Pancreas (tissue), 10 donors: ENCODE results near the gene AGAP6. TPM values are rescaled to one million over a fixed set of nuclear protein-coding genes. Genes with fewer than 3 reads are reported as not detected.
"Not testable (repeated sequence)": the region's sequence is repeated elsewhere in the genome, so short reads cannot be mapped to it uniquely, and the experiment has no call there.

Experiments
- ATAC-seq, 4 donors: fragments of 200-7000 bp; cut with Tn5 transposase; one replicate each; pipeline versions ENCODE4 v1.8.0 to v1.9.1; 2020; ENCODE audit warnings: mild to moderate bottlenecking in 4 of 4, moderate library complexity in 4 of 4
- DNase-seq, 6 donors: peaks; one replicate each; pipeline ENCODE4 v3.0.0-alpha.2; 2020
- FAIRE-seq: peaks from 2 replicates; lab custom pipeline; 2012; peaks lifted over from hg19 to GRCh38; lab: Jason Lieb, UNC
- H3K27ac ChIP-seq, 4 donors: fragments of 200-600 bp; sonication (generic); 1 replicate in 3 of 4; 2 replicates in 1 of 4; pipeline versions ENCODE4 v1.5.0 to v1.8.0; 2020
- H3K27me3 ChIP-seq, 4 donors: fragments of 200-600 bp; one replicate each; pipeline ENCODE4 v1.8.0; 2021
- H3K36me3 ChIP-seq, 3 donors: fragments of 200-600 bp; sonication (generic) in 1 of 3; one replicate each; pipeline versions ENCODE4 v1.5.0 to v1.8.0; 2020 to 2021
- H3K4me1 ChIP-seq, 3 donors: fragments of 200-600 bp; one replicate each; pipeline ENCODE4 v1.8.0; 2021
- H3K4me3 ChIP-seq, 4 donors: fragments of 200-600 bp; sonication (generic) in 2 of 4; one replicate each; pipeline versions ENCODE4 v1.5.0 to v1.8.0; 2020 to 2021
- H3K9me3 ChIP-seq, 4 donors: fragments of 200-600 bp; one replicate each; pipeline ENCODE4 v1.8.0; 2021
- CTCF ChIP-seq, 4 donors: fragments of 200-600 bp; sonication (generic) in 3 of 4; IDR thresholded peaks; one replicate each; pipeline versions ENCODE4 v1.5.0 to v1.8.0; 2021; ENCODE audit warnings: antibody characterized with exemption in 4 of 4
- WGBS, 2 donors: extraction: QIAGEN DNeasy Blood & Tissue Kit; methylation state at CpG; one replicate each; pipeline ENCODE4 v1.1.7; 2013; 5-methylcytosine and 5-hydroxymethylcytosine counted together
- intact Hi-C, 3 donors: fragments of 100-400 bp; cut with DNase I; formaldehyde crosslinking; loops; one replicate each; pipeline versions ENCODE4 v1.11.1 to v1.14.2; 2022
- polyA plus RNA-seq, 2 donors: library from polyadenylated mRNA; stranded (reverse); fragments of 200-250 nt; gene quantifications; one replicate each; pipeline ENCODE4 v1.2.3, GENCODE V29; 2013
- total RNA-seq, 6 donors: library from RNA; stranded (reverse); fragmentation: NEBNext Ultra II Directional in 4 of 6; extraction: Animal tissue kit (Norgen Biotek cat#: 25700) in 4 of 6; gene quantifications; one replicate each; pipeline versions ENCODE4 v1.2.1 to v1.2.4, GENCODE V29; 2021 to 2023
- donor health status: healthy with polysubstance abuse.
- donor health status: DM: no; HTN: no; CAD: no; lungs with moderate emphysema.
- donor health status: DM: no; HTN: no; CAD: no.
- donor health status: control.
- donor health status: control.
- donor health status: Bipolar disorder and iron deficiency.
- donor health status: DM: yes; HTN: yes; CAD: no.
- donor health status: DM: no; HTN: no; CAD: no.
- donor health status: DM: no; HTN: no; CAD: no.
- donor health status: DM: yes; HTN: yes; CAD: no.

Gene AGAP6
- total and polyA plus RNA-seq, 8 donors, result 5.4 to 44.5 (median 6.6) TPM

DNA sequence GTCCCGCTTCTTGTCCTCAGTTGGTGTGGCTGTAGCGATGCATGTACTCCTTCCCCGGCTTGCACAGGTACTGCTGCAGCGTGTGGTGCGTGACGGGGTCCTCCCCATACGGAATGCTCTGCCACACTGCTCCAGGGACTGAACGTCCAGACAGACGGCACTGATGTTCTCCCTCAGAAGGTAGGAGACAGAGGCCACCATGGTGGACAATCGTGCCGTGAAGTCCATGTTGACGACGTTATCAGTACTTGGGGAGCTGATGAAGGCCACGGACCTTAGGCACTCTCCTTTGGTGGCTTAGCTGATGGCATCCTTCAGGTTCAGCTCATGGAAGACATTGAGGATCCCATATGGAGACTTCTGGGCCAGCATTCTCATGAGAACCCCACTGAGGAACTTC lies 37.4 kb downstream of the AGAP6 start:
- H3K27ac ChIP-seq, result no peak overlapping the region
- no peak overlapping the region for H3K4me3 ChIP-seq
- no peak for DNase-seq
- H3K4me1 ChIP-seq, result no peaks in the 10 kb centered on the region
- ATAC-seq, result no peak
- H3K36me3 ChIP-seq, result no peaks in the 10 kb centered on the region
- H3K27me3 ChIP-seq, result no peaks in the 10 kb centered on the region
- FAIRE-seq, result no peak
- WGBS, 2 donors, result 84 to 89% methylated on average over 14 of the region's 14 CpGs
- TF ChIP-seq CTCF (IDR thresholded peaks at IDR 0.05), result no peak
- no peaks in the 10 kb centered on the region for H3K9me3 ChIP-seq
- intact Hi-C loops, result no loop called here

GRCh38 chr10:50027195-50027594 lies 39.0 kb downstream of the AGAP6 start:
- Histone ChIP-seq H3K4me1 (no peaks in the 10 kb centered on the region), H3K9me3 (no peaks in the 10 kb centered on the region), H3K27me3 (no peaks in the 10 kb centered on the region), H3K4me3 (no peak overlapping the region), H3K27ac (no peak overlapping the region), H3K36me3 (no peaks in the 10 kb centered on the region)
- no peak for ATAC-seq
- TF ChIP-seq CTCF (IDR thresholded peaks at IDR 0.05), result no peak
- no peak for DNase-seq
- no peak for FAIRE-seq
- WGBS, 2 donors, result 80 to 86% methylated on average over 12 to 13 of the region's 13 CpGs
- intact Hi-C loops, result no loop called here

- 52 to 61% methylated on average over 3 of the region's 3 CpGs for WGBS, 2 donors
- no peak for TF ChIP-seq CTCF (IDR thresholded peaks at IDR 0.05)
- Histone ChIP-seq H3K27ac (no peak overlapping the region), H3K27me3 (no peaks in the 10 kb centered on the region), H3K9me3 (no peaks in the 10 kb centered on the region), H3K4me3 (no peak overlapping the region), H3K36me3 (no peaks in the 10 kb centered on the region), H3K4me1 (no peaks in the 10 kb centered on the region)
- no peak for DNase-seq
- no peak for FAIRE-seq
- ATAC-seq, result no peak
- intact Hi-C loops, result no loop called here
These were observed 45.3 kb downstream of the AGAP6 start for GRCh38 chr10:50033481-50033880.

GRCh38 chr10:50035337-50035736 lies 47.1 kb downstream of the AGAP6 start:
- H3K27ac ChIP-seq, H3K4me1 ChIP-seq, ATAC-seq, intact Hi-C loops, DNase-seq, H3K27me3 ChIP-seq, H3K36me3 ChIP-seq, H3K9me3 ChIP-seq, FAIRE-seq, H3K4me3 ChIP-seq: not testable (repeated sequence)
- WGBS, 2 donors, result 45 to 75% methylated on average over 3 to 4 of the region's 4 CpGs

DNA sequence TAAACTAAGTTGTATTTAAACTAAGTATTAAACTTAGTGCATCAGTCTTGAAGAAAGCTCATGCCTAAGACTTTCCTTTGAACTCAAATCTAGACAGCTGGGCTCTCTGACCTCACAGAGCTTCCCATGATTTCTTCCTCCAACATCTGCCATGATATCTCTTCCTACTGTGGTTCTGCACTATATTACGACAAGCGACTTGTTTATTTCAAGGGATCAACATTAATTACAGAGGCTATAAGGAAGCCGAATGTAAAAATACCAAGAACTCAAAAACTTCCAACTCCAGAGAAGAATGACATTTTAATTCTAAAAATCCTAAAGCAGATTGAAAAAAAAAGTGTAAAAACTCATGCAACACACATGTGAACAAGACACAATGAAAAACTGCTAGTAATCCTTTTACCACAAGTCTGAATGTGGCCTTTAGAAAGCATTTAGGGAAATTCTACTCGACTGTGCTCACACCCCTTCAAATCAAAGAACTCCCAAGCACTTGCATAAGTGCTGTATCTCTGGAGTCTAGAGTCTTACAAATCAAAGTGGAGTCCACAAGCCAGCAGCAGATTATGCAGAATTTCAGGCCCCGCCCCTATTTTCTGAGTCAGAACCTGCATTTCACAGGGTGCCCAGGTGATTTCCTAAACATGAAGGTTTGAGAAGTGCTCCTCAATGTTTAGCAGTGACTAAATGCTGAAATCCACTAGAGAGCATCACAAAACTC lies 56.9 kb downstream of the AGAP6 start:
- H3K4me3 ChIP-seq, result no peak overlapping the region
- no peak overlapping the region for H3K27ac ChIP-seq
- no peaks in the 10 kb centered on the region for H3K9me3 ChIP-seq
- no peaks in the 10 kb centered on the region for H3K4me1 ChIP-seq
- WGBS, 2 donors, result 59 to 67% methylated on average over 5 of the region's 5 CpGs
- H3K27me3 ChIP-seq, result no peaks in the 10 kb centered on the region
- ATAC-seq (no peak), DNase-seq (no peak), FAIRE-seq (no peak)
- no peaks in the 10 kb centered on the region for H3K36me3 ChIP-seq
- TF ChIP-seq CTCF (IDR thresholded peaks at IDR 0.05), result no peak
- intact Hi-C loops, result no loop called here

- H3K4me1 ChIP-seq, ATAC-seq, H3K27me3 ChIP-seq, H3K9me3 ChIP-seq, intact Hi-C loops, H3K36me3 ChIP-seq, FAIRE-seq, DNase-seq, H3K27ac ChIP-seq, H3K4me3 ChIP-seq: not testable (repeated sequence)
- 70 to 83% methylated on average over 9 of the region's 9 CpGs for WGBS, 2 donors
These were observed 58.3 kb downstream of the AGAP6 start for GRCh38 chr10:50046457-50046856.

- intact Hi-C loops, H3K27ac ChIP-seq, DNase-seq, FAIRE-seq, H3K4me1 ChIP-seq, H3K4me3 ChIP-seq, H3K36me3 ChIP-seq, ATAC-seq, H3K9me3 ChIP-seq, H3K27me3 ChIP-seq: not testable (repeated sequence)
- 76 to 83% methylated on average over 3 to 5 of the region's 5 CpGs for WGBS, 2 donors
These were observed 59.4 kb downstream of the AGAP6 start for GRCh38 chr10:50047594-50047993.

GRCh38 chr10:50051995-50052660 lies 63.9 kb downstream of the AGAP6 start:
- H3K27ac ChIP-seq, H3K36me3 ChIP-seq, DNase-seq, H3K27me3 ChIP-seq, intact Hi-C loops, H3K9me3 ChIP-seq, H3K4me1 ChIP-seq, FAIRE-seq, H3K4me3 ChIP-seq: not testable (repeated sequence)
- ATAC-seq, result peak in 1 of 4 donors; percentile 74
- 58 to 74% methylated on average over 3 of the region's 3 CpGs for WGBS, 2 donors
